ENCODE data around the gene ATF7.

- TF ChIP-seq, protein P1, sequence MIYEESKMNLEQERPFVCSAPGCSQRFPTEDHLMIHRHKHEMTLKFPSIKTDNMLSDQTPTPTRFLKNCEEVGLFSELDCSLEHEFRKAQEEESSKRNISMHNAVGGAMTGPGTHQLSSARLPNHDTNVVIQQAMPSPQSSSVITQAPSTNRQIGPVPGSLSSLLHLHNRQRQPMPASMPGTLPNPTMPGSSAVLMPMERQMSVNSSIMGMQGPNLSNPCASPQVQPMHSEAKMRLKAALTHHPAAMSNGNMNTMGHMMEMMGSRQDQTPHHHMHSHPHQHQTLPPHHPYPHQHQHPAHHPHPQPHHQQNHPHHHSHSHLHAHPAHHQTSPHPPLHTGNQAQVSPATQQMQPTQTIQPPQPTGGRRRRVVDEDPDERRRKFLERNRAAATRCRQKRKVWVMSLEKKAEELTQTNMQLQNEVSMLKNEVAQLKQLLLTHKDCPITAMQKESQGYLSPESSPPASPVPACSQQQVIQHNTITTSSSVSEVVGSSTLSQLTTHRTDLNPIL (CRISPR knock-in tag; IDR thresholded peaks at IDR 0.05; ENCODE audit: low read depth), result no peak
- TF ChIP-seq, protein P2, sequence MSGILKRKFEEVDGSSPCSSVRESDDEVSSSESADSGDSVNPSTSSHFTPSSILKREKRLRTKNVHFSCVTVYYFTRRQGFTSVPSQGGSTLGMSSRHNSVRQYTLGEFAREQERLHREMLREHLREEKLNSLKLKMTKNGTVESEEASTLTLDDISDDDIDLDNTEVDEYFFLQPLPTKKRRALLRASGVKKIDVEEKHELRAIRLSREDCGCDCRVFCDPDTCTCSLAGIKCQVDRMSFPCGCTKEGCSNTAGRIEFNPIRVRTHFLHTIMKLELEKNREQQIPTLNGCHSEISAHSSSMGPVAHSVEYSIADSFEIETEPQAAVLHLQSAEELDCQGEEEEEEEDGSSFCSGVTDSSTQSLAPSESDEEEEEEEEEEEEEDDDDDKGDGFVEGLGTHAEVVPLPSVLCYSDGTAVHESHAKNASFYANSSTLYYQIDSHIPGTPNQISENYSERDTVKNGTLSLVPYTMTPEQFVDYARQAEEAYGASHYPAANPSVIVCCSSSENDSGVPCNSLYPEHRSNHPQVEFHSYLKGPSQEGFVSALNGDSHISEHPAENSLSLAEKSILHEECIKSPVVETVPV (CRISPR knock-in tag; IDR thresholded peaks at IDR 0.05), result no peak
- TF ChIP-seq GLIS3 (CRISPR knock-in tag; IDR thresholded peaks at IDR 0.05) (no peak), ZNF565 (CRISPR knock-in tag; conservative IDR thresholded peaks at IDR 0.05; ENCODE audit: low read depth) (no peak), PATZ1 (CRISPR knock-in tag; IDR thresholded peaks at IDR 0.05; ENCODE audit: borderline replicate concordance) (no peak), TCF4 (CRISPR knock-in tag; IDR thresholded peaks at IDR 0.05; ENCODE audit: borderline replicate concordance) (no peak)
These were observed 40.9 kb upstream of the ATF7 start for GRCh38 chr12:53667080-53667479.
